PFSK-1 (cell line): ENCODE results near the gene C19orf25.

Experiments
- FOXP2 ChIP-seq: optimal IDR thresholded peaks from 2 replicates; pipeline ENCODE3; 2011; ENCODE audit warnings: borderline replicate concordance, control low read depth, inconsistent platforms; ENCODE audit not compliant: insufficient read depth; ENCODE audit errors: extremely low read length, extremely low read depth
- POLR2AphosphoS5 ChIP-seq: IDR thresholded peaks from 2 replicates; pipeline ENCODE4 v1.6.1; 2012; ENCODE audit warnings: low read depth, mild to moderate bottlenecking, control low read depth, low read length, moderate library complexity
- REST ChIP-seq, 2 experiments: IDR thresholded peaks; 2 replicates each; pipeline versions ENCODE4 v1.6.1 to v1.8.0; 2011 to 2012; ENCODE audit warnings: low read depth in 2 of 2, low read length in 2 of 2, control low read depth in 1 of 2, inconsistent platforms in 1 of 2, mild to moderate bottlenecking in 1 of 2, moderate library complexity in 1 of 2; ENCODE audit not compliant: insufficient read depth in 1 of 2
- SIN3A ChIP-seq: IDR thresholded peaks from 2 replicates; pipeline ENCODE4 v1.6.1; 2012; ENCODE audit warnings: mild to moderate bottlenecking, low read length, moderate library complexity, borderline replicate concordance; ENCODE audit not compliant: insufficient read depth
- TAF1 ChIP-seq: IDR thresholded peaks from 2 replicates; pipeline ENCODE4 v1.6.1; 2012; ENCODE audit warnings: low read length, control low read depth, borderline replicate concordance; ENCODE audit not compliant: insufficient read depth

C19orf25 gene

DNA sequence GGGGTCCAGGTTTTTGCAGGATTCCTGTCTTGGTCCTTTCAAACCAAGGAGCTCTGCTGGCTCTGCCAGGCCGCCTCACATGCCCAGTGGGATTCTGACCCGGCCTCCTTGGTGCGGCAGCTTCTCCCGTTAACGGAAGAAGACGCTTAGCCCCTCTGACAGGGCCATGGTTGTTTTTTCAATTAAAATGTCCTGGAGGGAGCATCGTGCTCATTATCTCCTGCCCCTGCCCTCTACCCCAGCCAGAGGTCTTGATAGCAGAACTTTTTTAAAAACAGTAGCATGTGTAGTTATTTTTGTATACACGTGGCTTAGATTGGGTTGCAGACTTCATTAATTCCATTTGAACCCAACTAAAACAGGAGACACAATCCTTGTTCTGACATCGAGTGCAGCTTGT lies 52.3 kb downstream of the C19orf25 start:
- no peak for TF ChIP-seq FOXP2
- no peak for TF ChIP-seq SIN3A
- no peak for TF ChIP-seq POLR2AphosphoS5

GRCh38 chr19:1425902-1426301 lies 53.1 kb downstream of the C19orf25 start:
- TF ChIP-seq POLR2AphosphoS5 = no peak
- TF ChIP-seq TAF1 = no peak
- TF ChIP-seq SIN3A = no peak
- no peak for TF ChIP-seq FOXP2
- no peak for TF ChIP-seq REST (IDR thresholded peaks at IDR 0.05; ENCODE audit: insufficient read depth in 1 of 2, low read depth in 2 of 2, low read length in 2 of 2)

DNA sequence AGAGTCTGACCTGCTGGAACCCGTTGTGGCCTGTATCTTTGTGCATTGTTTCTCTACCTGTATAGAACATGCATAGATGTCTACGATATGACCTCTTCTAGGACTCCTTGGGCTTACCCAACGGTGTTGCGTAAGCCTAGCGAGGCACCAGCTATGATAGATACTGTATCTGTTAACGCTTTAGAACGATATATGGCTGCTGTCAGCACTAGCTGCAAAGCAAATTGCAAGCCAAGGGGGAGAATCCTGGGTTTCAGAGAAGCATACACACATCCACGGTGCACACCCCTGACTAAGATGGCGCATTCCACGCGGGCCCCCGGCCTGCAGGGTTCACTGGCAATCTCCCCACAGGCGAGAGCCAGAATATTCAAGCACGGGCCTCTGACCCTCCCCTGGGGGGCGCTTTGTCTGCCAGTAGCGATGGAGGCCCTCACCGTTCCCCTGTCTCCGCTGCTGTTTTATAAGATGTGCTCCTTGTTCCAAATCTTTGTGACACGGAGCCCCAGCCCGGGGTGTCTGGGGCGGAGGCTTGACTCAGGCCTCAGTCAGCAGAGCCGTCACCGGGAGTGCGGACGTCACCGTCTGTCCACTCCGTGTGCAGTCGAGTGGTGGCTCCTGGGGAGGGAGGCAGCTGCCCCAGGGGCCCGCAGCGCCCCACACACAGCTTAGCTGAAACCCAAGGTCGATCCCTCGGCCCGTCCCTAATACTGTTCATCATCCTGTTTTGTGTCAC lies 53.7 kb downstream of the C19orf25 start:
- no peak for TF ChIP-seq SIN3A
- no peak for TF ChIP-seq REST (IDR thresholded peaks at IDR 0.05; ENCODE audit: insufficient read depth in 1 of 2, low read depth in 2 of 2, low read length in 2 of 2)
- TF ChIP-seq TAF1 = no peak
- no peak for TF ChIP-seq POLR2AphosphoS5
- no peak for TF ChIP-seq FOXP2

DNA sequence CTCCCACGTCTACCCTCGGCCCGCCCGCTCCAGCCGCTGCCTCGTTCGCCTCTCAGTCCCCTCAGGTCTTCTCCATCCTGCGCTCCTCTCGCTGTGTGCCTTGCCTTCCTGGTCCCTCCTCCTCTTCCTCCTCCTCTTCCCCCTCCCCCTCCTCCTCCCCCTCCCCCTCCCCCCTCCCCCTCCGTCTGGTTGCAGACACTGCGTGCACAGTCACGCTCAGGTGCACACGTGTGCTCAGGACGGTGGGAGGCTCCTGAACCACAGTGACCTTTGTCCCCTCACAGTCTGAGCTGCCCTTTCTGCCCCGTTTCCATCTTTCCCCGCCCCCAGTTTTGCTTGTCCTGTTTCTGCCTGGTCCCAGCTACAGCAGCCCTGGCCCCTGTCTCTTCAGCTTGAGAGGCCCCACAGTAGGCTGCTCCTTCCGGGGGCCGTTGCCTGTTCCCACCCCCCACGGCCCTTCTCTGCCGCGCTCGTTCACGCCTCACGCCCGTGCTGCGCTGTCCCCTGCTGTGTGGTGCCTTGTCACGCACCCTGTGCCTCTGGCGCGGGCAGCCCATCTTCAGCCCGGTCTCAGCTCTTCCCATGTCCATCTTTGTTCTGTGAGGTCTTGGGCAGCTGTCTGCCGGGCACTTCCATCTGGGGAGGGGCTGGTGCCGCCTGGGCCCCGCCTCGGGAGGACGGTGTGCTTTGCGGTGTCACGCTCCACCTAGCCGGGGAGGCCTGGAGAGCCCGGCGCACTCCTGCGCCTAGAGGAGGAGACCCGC lies 54.6 kb downstream of the C19orf25 start:
- peak; percentile 37 for TF ChIP-seq FOXP2
- TF ChIP-seq POLR2AphosphoS5 = no peak

DNA sequence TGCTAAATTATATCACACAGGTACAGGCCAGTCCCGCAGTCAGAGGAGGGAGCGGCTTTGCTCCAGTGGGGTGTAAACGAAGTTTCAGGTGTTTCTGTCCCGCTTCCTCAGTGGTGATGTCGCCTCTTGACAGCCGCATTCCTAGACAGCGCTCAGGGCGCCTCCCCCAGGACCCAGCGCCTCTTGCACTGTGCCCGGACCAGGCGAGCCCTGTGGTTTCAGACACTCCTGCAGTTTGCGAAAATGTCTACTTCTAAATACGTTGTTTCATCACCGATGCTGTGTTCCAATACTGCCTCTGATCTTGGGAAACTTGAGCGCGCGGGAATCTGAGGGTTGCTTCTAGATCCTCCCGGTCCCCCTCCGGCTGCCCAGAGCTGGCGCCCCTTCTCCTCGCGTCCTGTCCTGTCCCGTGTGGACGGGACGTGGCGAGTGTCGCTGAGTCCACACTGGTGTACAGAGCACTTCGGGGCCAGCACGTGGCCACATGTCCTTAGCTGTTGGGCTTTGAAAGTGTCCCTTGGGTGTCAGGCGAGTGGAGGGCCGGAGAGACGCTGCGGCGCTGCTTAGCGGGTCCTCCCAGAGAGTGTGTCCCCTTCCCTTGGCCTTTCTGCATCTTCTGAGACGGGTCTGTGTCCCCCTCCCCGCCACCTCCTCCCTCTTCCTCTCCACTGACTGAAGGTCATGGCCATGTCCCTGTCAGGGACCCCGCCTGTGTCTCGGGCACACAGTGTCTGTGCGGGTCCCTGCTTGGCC lies 55.4 kb downstream of the C19orf25 start:
- TF ChIP-seq REST (IDR thresholded peaks at IDR 0.05; ENCODE audit: insufficient read depth in 1 of 2, low read depth in 2 of 2, low read length in 2 of 2) (no peak), FOXP2 (no peak), TAF1 (no peak), POLR2AphosphoS5 (no peak), SIN3A (no peak)
